HepG2 (cell line): ENCODE data around the gene COX4I2. TPM values are rescaled to one million over a fixed set of nuclear protein-coding genes. Genes with fewer than 3 reads are reported as not detected.
A peak's percentile ranks its signal among the peaks of the same experiment; 100 is the strongest.

Source experiments
- ATRX ChIP-seq: sonication (generic); formaldehyde crosslinking; IDR thresholded peaks from 2 replicates; pipeline ENCODE4 v1.4.0; 2020; ENCODE audit warnings: missing genetic modification reagents, borderline replicate concordance
- CHD2 ChIP-seq: IDR thresholded peaks from 2 replicates; pipeline ENCODE4 v1.6.1; 2011; ENCODE audit warnings: low read depth, low read length, improper control_type of control experiment
- EP300 ChIP-seq, 3 experiments: sonication (generic) in 1 of 3; formaldehyde crosslinking in 1 of 3; IDR thresholded peaks; 2 replicates each; pipeline versions ENCODE4 v1.5.1 to v1.6.1; 2011 to 2020; ENCODE audit warnings: low read depth in 2 of 3, low read length in 2 of 3, borderline replicate concordance in 1 of 3, improper control_type of control experiment in 1 of 3, mild to moderate bottlenecking in 1 of 3, missing genetic modification reagents in 1 of 3, moderate library complexity in 1 of 3
- SMAD1 ChIP-seq: sonication (generic); formaldehyde crosslinking; IDR thresholded peaks from 2 replicates; pipeline ENCODE4 v1.4.0; 2020; ENCODE audit warnings: missing genetic modification reagents, low read depth, mild to moderate bottlenecking, borderline replicate concordance
- SMARCC2 ChIP-seq: fragments of 450-650 bp; IDR thresholded peaks from 2 replicates; pipeline ENCODE4 v1.6.1; 2017; ENCODE audit warnings: antibody characterized with exemption, mild to moderate bottlenecking
- ZBTB21 ChIP-seq: sonication (generic); formaldehyde crosslinking; IDR thresholded peaks from 2 replicates; pipeline ENCODE4 v1.4.0; 2020; ENCODE audit warnings: missing genetic modification reagents
- ZNF24 ChIP-seq: fragments of 450-650 bp; IDR thresholded peaks from 2 replicates; pipeline ENCODE4 v1.6.1; 2017; ENCODE audit warnings: antibody characterized with exemption, mild to moderate bottlenecking
- ZNF264 ChIP-seq: sonication (generic); formaldehyde crosslinking; IDR thresholded peaks from 2 replicates; pipeline ENCODE4 v1.4.0; 2020; ENCODE audit warnings: missing genetic modification reagents
- ZNF362 ChIP-seq: sonication (generic); formaldehyde crosslinking; IDR thresholded peaks from 2 replicates; pipeline ENCODE4 v1.4.0; 2020; ENCODE audit warnings: missing genetic modification reagents, mild to moderate bottlenecking, borderline replicate concordance
- ZNF883 ChIP-seq: sonication (generic); formaldehyde crosslinking; IDR thresholded peaks from 2 replicates; pipeline ENCODE4 v1.5.1; 2020; ENCODE audit warnings: mild to moderate bottlenecking, missing genetic modification reagents; ENCODE audit errors: not compliant biosample characterization
- polyA plus RNA-seq, 8 experiments: library from polyadenylated mRNA; depleted of rRNA in 3 of 8; stranded (reverse) in 7 of 8; unstranded in 1 of 8; fragments of >200 nt; fragmentation: Illumina TruSeq in 4 of 8; extraction: Trizol in 4 of 8; gene quantifications; 2 replicates each; pipeline versions ENCODE4 v1.2.1 to v1.2.3, GENCODE V29; 2011 to 2016; ENCODE audit warnings: low read depth in 4 of 8, missing spikeins in 1 of 8, mixed read lengths in 1 of 8; ENCODE audit not compliant: insufficient read depth in 1 of 8
- total RNA-seq, 5 experiments: library from RNA; depleted of rRNA; stranded (reverse); fragments of >200 nt; fragmentation: Illumina TruSeq; extraction: Trizol; gene quantifications; 2 replicates each; pipeline ENCODE4 v1.2.3, GENCODE V29; 2016; ENCODE audit warnings: low read depth in 1 of 5
- TF ChIP-seq, protein P1 (sequence below): IDR thresholded peaks from 2 replicates; pipeline ENCODE4 v1.6.1; 2016; ENCODE audit warnings: low read depth, control low read depth
- TF ChIP-seq, protein P2 (sequence below): sonication (generic); formaldehyde crosslinking; IDR thresholded peaks from 2 replicates; pipeline ENCODE4 v1.9.0; 2022; ENCODE audit warnings: missing genetic modification reagents, mild to moderate bottlenecking, borderline replicate concordance
- TF ChIP-seq, protein P3 (sequence below): sonication (generic); formaldehyde crosslinking; IDR thresholded peaks from 2 replicates; pipeline ENCODE4 v1.9.0; 2021; ENCODE audit warnings: missing genetic modification reagents, mild to moderate bottlenecking, borderline replicate concordance
- TF ChIP-seq, protein P4 (sequence below), 2 experiments: fragments of 450-650 bp in 1 of 2; sonication (generic) in 1 of 2; formaldehyde crosslinking in 1 of 2; IDR thresholded peaks; 2 replicates each; pipeline versions ENCODE4 v1.6.1 to v1.8.0; 2016 to 2022; ENCODE audit warnings: antibody characterized with exemption in 1 of 2, mild to moderate bottlenecking in 1 of 2, missing genetic modification reagents in 1 of 2

The COX4I2 gene
- total and polyA plus RNA-seq, 2 of the 13 experiments (the other 11 are each of a cell fraction or from before 2014, with no cell fraction given) = 1.1 TPM; not detected in 1

DNA sequence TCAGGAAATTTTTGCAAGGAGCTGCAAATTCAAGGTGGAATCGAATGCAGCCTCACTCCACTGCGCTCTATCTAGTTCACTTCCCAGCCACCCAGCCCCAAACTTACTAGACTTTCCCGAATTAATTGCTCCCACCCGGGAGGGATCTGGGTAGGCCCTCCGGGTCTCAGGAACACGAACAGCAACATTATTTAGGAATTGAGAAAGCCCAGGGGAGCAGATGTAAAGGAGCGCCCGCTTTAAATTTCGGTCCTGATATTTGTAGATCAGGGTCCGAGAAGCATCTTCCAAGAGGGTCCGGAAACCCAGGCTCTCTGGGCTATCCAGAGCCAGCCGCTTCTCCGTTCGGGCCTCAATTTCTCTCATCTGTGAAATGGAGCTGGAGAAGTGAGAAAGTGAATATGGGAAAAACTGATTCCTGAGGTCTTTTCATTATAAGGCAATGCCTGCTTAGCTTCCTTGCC is 33.1 kb upstream of the COX4I2 start (continued):
- TF ChIP-seq ZNF883 (no peak), ZNF24 (peak; percentile 30; the same call in 1 of the 2 replicates), ATRX (CRISPR knock-in tag) (no peak), ZNF264 (CRISPR knock-in tag) (no peak), SMARCC2 (no peak), ZNF362 (CRISPR knock-in tag) (no peak), CHD2 (no peak), SMAD1 (CRISPR knock-in tag) (no peak), ZBTB21 (CRISPR knock-in tag) (no peak), EP300 (IDR thresholded peaks at IDR 0.05; ENCODE audit: low read depth in 2 of 2, low read length in 2 of 2) (no peak), EP300 (CRISPR knock-in tag; IDR thresholded peaks at IDR 0.05; ENCODE audit: borderline replicate concordance) (no peak)
- TF ChIP-seq, protein P1, sequence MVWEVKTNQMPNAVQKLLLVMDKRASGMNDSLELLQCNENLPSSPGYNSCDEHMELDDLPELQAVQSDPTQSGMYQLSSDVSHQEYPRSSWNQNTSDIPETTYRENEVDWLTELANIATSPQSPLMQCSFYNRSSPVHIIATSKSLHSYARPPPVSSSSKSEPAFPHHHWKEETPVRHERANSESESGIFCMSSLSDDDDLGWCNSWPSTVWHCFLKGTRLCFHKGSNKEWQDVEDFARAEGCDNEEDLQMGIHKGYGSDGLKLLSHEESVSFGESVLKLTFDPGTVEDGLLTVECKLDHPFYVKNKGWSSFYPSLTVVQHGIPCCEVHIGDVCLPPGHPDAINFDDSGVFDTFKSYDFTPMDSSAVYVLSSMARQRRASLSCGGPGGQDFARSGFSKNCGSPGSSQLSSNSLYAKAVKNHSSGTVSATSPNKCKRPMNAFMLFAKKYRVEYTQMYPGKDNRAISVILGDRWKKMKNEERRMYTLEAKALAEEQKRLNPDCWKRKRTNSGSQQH (CRISPR knock-in tag) = no peak
- TF ChIP-seq, protein P2, sequence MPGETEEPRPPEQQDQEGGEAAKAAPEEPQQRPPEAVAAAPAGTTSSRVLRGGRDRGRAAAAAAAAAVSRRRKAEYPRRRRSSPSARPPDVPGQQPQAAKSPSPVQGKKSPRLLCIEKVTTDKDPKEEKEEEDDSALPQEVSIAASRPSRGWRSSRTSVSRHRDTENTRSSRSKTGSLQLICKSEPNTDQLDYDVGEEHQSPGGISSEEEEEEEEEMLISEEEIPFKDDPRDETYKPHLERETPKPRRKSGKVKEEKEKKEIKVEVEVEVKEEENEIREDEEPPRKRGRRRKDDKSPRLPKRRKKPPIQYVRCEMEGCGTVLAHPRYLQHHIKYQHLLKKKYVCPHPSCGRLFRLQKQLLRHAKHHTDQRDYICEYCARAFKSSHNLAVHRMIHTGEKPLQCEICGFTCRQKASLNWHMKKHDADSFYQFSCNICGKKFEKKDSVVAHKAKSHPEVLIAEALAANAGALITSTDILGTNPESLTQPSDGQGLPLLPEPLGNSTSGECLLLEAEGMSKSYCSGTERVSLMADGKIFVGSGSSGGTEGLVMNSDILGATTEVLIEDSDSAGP (CRISPR knock-in tag) = no peak
- TF ChIP-seq, protein P3, sequence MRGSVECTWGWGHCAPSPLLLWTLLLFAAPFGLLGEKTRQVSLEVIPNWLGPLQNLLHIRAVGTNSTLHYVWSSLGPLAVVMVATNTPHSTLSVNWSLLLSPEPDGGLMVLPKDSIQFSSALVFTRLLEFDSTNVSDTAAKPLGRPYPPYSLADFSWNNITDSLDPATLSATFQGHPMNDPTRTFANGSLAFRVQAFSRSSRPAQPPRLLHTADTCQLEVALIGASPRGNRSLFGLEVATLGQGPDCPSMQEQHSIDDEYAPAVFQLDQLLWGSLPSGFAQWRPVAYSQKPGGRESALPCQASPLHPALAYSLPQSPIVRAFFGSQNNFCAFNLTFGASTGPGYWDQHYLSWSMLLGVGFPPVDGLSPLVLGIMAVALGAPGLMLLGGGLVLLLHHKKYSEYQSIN (CRISPR knock-in tag) = no peak; the same call in 1 of the 2 replicates
- TF ChIP-seq, protein P4, sequence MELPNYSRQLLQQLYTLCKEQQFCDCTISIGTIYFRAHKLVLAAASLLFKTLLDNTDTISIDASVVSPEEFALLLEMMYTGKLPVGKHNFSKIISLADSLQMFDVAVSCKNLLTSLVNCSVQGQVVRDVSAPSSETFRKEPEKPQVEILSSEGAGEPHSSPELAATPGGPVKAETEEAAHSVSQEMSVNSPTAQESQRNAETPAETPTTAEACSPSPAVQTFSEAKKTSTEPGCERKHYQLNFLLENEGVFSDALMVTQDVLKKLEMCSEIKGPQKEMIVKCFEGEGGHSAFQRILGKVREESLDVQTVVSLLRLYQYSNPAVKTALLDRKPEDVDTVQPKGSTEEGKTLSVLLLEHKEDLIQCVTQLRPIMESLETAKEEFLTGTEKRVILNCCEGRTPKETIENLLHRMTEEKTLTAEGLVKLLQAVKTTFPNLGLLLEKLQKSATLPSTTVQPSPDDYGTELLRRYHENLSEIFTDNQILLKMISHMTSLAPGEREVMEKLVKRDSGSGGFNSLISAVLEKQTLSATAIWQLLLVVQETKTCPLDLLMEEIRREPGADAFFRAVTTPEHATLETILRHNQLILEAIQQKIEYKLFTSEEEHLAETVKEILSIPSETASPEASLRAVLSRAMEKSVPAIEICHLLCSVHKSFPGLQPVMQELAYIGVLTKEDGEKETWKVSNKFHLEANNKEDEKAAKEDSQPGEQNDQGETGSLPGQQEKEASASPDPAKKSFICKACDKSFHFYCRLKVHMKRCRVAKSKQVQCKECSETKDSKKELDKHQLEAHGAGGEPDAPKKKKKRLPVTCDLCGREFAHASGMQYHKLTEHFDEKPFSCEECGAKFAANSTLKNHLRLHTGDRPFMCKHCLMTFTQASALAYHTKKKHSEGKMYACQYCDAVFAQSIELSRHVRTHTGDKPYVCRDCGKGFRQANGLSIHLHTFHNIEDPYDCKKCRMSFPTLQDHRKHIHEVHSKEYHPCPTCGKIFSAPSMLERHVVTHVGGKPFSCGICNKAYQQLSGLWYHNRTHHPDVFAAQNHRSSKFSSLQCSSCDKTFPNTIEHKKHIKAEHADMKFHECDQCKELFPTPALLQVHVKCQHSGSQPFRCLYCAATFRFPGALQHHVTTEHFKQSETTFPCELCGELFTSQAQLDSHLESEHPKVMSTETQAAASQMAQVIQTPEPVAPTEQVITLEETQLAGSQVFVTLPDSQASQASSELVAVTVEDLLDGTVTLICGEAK (IDR thresholded peaks at IDR 0.05) = no peak
- TF ChIP-seq, protein P4 (CRISPR knock-in tag; IDR thresholded peaks at IDR 0.05) = no peak
